SK-N-SH (cell line): ENCODE data around the gene C16orf95. TPM values are rescaled to one million over a fixed set of nuclear protein-coding genes. Genes with fewer than 3 reads are reported as not detected.
A peak's percentile ranks its signal among the peaks of the same experiment; 100 is the strongest.

Experiments
- CTCF ChIA-PET: fragments of 300-600, 350-600 bp; formaldehyde crosslinking; extraction: SDS; loops from one replicate; lab custom pipeline; 2021; lab: Yijun Ruan, JAX
- POLR2A ChIA-PET: fragments of 350-600 bp; sonication (Branson Sonifier 250); formaldehyde crosslinking; extraction: SDS; loops from one replicate; lab custom pipeline; 2020; ENCODE audit warnings: antibody characterized with exemption, inconsistent platforms; lab: Yijun Ruan, JAX
- DNase-seq: peaks from one replicate; pipeline ENCODE4 v3.0.0; 2012
- H2AFZ ChIP-seq: fragments of 200-600 bp; sonication (generic); 2 replicates; pipeline ENCODE4 v1.8.1; 2016; ENCODE audit warnings: antibody characterized with exemption, mild to moderate bottlenecking, low read depth
- H3F3A ChIP-seq: fragments of 200-600 bp; sonication (generic); replicated peaks from 2 replicates; pipeline ENCODE3; 2016; ENCODE audit warnings: antibody characterized with exemption, mild to moderate bottlenecking; ENCODE audit not compliant: insufficient read depth
- H3K27ac ChIP-seq, 2 experiments: fragments of 200-500 bp in 1 of 2; fragments of 200-600 bp in 1 of 2; sonication (Bioruptor generic) in 1 of 2; sonication (generic), shearing (Covaris generic) in 1 of 2; 2 replicates each; pipeline versions ENCODE4 v1.5.1 to v1.6.1; 2014 to 2016; ENCODE audit warnings: low read depth in 2 of 2, inconsistent platforms in 1 of 2, low read length in 1 of 2, mild to moderate bottlenecking in 1 of 2, mixed read lengths in 1 of 2
- H3K27me3 ChIP-seq: fragments of 200-600 bp; sonication (generic), shearing (Covaris generic); 2 replicates; pipeline ENCODE4 v1.6.1; 2016; ENCODE audit warnings: mixed run types; ENCODE audit not compliant: insufficient read depth
- H3K36me3 ChIP-seq, 2 experiments: fragments of 200-500 bp in 1 of 2; fragments of 200-600 bp in 1 of 2; sonication (Bioruptor generic) in 1 of 2; sonication (generic) in 1 of 2; replicated peaks in 1 of 2; 2 replicates each; pipeline versions ENCODE3 to v1.5.1; 2014 to 2016; ENCODE audit warnings: low read length in 1 of 2, mild to moderate bottlenecking in 1 of 2; ENCODE audit not compliant: insufficient read depth in 2 of 2, control insufficient read depth in 1 of 2
- H3K4me1 ChIP-seq, 2 experiments: fragments of 200-500 bp in 1 of 2; fragments of 200-600 bp in 1 of 2; sonication (Bioruptor generic) in 1 of 2; sonication (generic), shearing (Covaris generic) in 1 of 2; 2 replicates each; pipeline versions ENCODE4 v1.5.1 to v1.6.1; 2014 to 2016; ENCODE audit warnings: low read depth in 1 of 2, low read length in 1 of 2, mixed run types in 1 of 2; ENCODE audit not compliant: insufficient read depth in 2 of 2, control insufficient read depth in 1 of 2
- H3K4me2 ChIP-seq: fragments of 200-600 bp; sonication (generic), shearing (Covaris generic); 2 replicates; pipeline ENCODE4 v1.6.1; 2017; ENCODE audit warnings: mixed run types
- H3K4me3 ChIP-seq, 2 experiments: fragments of 200-500 bp in 1 of 2; fragments of 200-600 bp in 1 of 2; sonication (Bioruptor generic) in 1 of 2; sonication (generic), shearing (Covaris generic) in 1 of 2; 2 replicates each; pipeline versions ENCODE4 v1.5.1 to v1.8.1; 2014 to 2016; ENCODE audit warnings: low read depth in 2 of 2, inconsistent platforms in 1 of 2, low read length in 1 of 2, mild to moderate bottlenecking in 1 of 2, mixed read lengths in 1 of 2, moderate library complexity in 1 of 2
- H3K79me2 ChIP-seq: fragments of 200-600 bp; sonication (generic); 2 replicates; pipeline ENCODE4 v1.8.1; 2017; ENCODE audit warnings: mild to moderate bottlenecking; ENCODE audit not compliant: insufficient read depth
- H3K9ac ChIP-seq: fragments of 200-600 bp; sonication (generic); 2 replicates; pipeline ENCODE4 v1.6.1; 2017; ENCODE audit warnings: mixed run types
- H3K9me2 ChIP-seq: fragments of 200-600 bp; sonication (generic); 2 replicates; pipeline ENCODE4 v1.6.1; 2017; ENCODE audit warnings: mixed run types
- H3K9me3 ChIP-seq: fragments of 200-600 bp; sonication (generic); 2 replicates; pipeline ENCODE4 v1.6.1; 2017; ENCODE audit warnings: mixed run types, mild to moderate bottlenecking, moderate library complexity
- H4K20me1 ChIP-seq: fragments of 200-600 bp; sonication (generic); 2 replicates; pipeline ENCODE4 v1.6.1; 2017; ENCODE audit warnings: mild to moderate bottlenecking, mixed run types; ENCODE audit not compliant: insufficient read depth
- EP300 ChIP-seq, 2 experiments: IDR thresholded peaks; 2 replicates each; pipeline versions ENCODE4 v1.4.0 to v1.6.1; 2012; ENCODE audit warnings: borderline replicate concordance in 1 of 2, low read depth in 1 of 2, low read length in 1 of 2
- FOSL2 ChIP-seq: IDR thresholded peaks from 2 replicates; pipeline ENCODE4 v1.4.0; 2012; ENCODE audit warnings: low read depth, mild to moderate bottlenecking, moderate library complexity, borderline replicate concordance
- FOXJ3 ChIP-seq: sonication (generic); formaldehyde crosslinking; IDR thresholded peaks from 2 replicates; pipeline ENCODE4 v1.5.1; 2020; ENCODE audit warnings: mild to moderate bottlenecking, missing genetic modification reagents
- NFIC ChIP-seq: IDR thresholded peaks from 2 replicates; pipeline ENCODE4 v1.4.0; 2012; ENCODE audit warnings: borderline replicate concordance
- NRF1 ChIP-seq: IDR thresholded peaks from 2 replicates; pipeline ENCODE4 v1.6.1; 2012; ENCODE audit warnings: low read depth, mild to moderate bottlenecking, low read length
- RCOR1 ChIP-seq: fragments of 150-350 bp; IDR thresholded peaks from 2 replicates; pipeline ENCODE4 v1.6.1; 2017; ENCODE audit warnings: antibody characterized with exemption, low read length
- TCF12 ChIP-seq: IDR thresholded peaks from 2 replicates; pipeline ENCODE4 v1.4.0; 2012
- WGBS: methylation state at CpG from one replicate; pipeline ENCODE4 v1.1.6; 2017; ENCODE audit warnings: low lambda C conversion rate; 5-methylcytosine and 5-hydroxymethylcytosine counted together
- polyA plus RNA-seq, 3 experiments: library from polyadenylated mRNA; depleted of rRNA; stranded (reverse); fragments of >200 nt; gene quantifications; 2 replicates each; pipeline ENCODE4 v1.2.3, GENCODE V29; 2012
- TF ChIP-seq, protein P1 (sequence below): IDR thresholded peaks from 2 replicates; pipeline ENCODE4 v1.6.1; 2012; ENCODE audit warnings: mild to moderate bottlenecking, low read depth, low read length, moderate library complexity

Gene C16orf95
- polyA plus RNA-seq, 1 of the 3 experiments (the other 2 are of a cell fraction): 5.0 TPM

DNA sequence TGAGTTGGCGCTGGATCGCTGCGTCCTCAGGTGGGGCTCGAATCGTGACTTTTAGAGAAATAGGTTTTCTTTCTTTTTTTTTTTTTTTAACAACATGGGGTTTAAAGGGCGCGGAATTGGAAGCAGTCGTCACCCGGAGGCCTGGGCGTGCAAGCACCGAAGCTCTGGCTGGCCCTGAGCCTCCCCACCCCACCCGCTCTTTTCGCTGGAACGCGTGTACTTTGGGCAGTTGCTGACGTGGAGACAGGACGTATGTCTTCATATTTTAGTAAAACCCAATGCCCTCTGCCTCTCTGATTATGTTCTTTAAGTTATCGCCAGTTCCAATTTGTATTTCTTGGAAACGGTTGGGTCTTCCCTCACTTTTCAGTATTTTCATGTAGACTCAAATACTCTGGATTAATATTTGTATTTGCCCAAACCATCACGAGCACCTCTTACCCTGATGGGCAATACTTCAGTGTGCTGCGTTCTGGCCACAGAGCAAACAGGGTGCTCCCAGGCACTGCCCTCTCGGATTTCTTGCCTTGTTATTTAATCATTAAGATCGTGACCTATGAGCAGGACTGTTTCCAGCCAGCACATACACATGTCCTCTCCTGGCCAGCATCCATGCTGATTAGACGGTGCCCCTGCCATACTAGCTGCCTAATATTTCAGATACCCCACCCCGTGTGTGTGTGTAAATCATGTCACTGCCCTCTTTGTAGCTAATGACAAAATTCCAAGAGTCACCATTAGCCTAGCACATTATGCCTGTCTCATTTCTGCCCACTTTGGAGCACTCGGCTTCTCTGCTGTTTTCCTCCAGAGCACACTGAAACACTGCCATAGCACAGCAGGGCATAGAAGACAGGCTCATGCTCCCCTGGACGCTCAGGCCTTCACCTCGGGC lies 805 bp upstream of the C16orf95 start:
- Histone ChIP-seq H3K9ac (peak overlapping the region; percentile 98), H3K9me2 (no peaks in the 10 kb centered on the region), H3K27me3 (no peaks in the 10 kb centered on the region), H4K20me1 (no peaks in the 10 kb centered on the region), H3K79me2 (peaks cover 18% of the 10 kb centered on the region), H3K4me1 (peaks cover 0 to 7% of the 10 kb centered on the region in 2 experiments; a peak in 2 of 4 replicates), H3K9me3 (no peaks in the 10 kb centered on the region), H3F3A (peaks cover 13% of the 10 kb centered on the region), H3K4me3 (peak overlapping the region; percentile 90 to 93), H3K4me2 (peak overlapping the region; percentile 85), H3K36me3 (peaks cover 0 to 5% of the 10 kb centered on the region in 2 experiments), H3K27ac (peak overlapping the region; percentile 66 to 77), H2AFZ (peak overlapping the region; percentile 86; the same call in 1 of the 2 replicates)
- DNase-seq: peak; percentile 75
- POLR2A ChIA-PET: interaction anchor here (0.9 to 1.7 kb wide), 4 partner anchors 33 to 70 kb away, joined by 4 to 15 read pairs (median 5); partner anchors contain the start of gene FBXO31
- CTCF ChIA-PET: interaction anchor here (0.6 to 1.8 kb wide), 10 partner anchors 14 to 318 kb away, joined by 3 to 5 read pairs (median 4); no protein-coding TSS in a partner anchor
- WGBS: 6% methylated on average over 28 of the region's 28 CpGs
- TF ChIP-seq RCOR1 (no peak), TCF12 (no peak), FOXJ3 (no peak), EP300 (IDR thresholded peaks at IDR 0.05; ENCODE audit: borderline replicate concordance in 1 of 2, low read depth in 1 of 2, low read length in 1 of 2) (no peak), FOSL2 (no peak), NRF1 (no peak), NFIC (no peak)

DNA sequence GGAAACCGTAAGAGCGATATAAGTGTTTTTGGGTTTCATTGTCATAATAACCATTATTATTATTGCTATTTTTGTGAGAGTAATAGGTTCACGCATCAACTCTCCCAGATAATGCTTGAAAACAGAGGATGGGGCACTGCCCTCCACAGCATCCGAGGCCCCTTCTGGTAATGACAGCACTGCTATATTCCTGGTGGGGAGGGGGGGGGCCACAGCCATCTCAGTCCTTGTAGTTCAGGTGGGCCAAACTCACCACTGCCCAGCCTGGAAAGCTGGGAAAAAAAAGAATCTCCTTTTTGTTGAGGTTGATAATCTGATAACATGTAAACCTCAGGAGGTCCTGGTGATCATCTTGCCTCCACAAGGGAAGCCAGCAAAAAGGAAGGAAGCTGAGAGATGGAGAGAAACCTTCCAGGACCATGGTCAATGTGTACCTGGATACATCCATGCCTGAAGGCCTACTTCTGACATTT lies 706 bp downstream of the C16orf95 start:
- 95% methylated on average over 4 of the region's 4 CpGs for WGBS
- Histone ChIP-seq H3K36me3 (peaks cover 0 to 5% of the 10 kb centered on the region in 2 experiments), H3K79me2 (peaks cover 18% of the 10 kb centered on the region), H4K20me1 (no peaks in the 10 kb centered on the region), H3K27me3 (no peaks in the 10 kb centered on the region), H3K9ac (no peak overlapping the region; the same call in 1 of the 2 replicates), H3F3A (peaks cover 13% of the 10 kb centered on the region), H3K4me1 (peaks cover 0 to 7% of the 10 kb centered on the region in 2 experiments; a peak in 2 of 4 replicates), H3K4me2 (peak overlapping the region; percentile 85), H3K27ac (peak overlapping the region in 1 of 2 experiments; percentile 85; a peak in 3 of 4 replicates), H3K9me3 (no peaks in the 10 kb centered on the region), H3K9me2 (no peaks in the 10 kb centered on the region), H3K4me3 (peak overlapping the region; percentile 90 to 93), H2AFZ (peak overlapping the region; percentile 86; the same call in 1 of the 2 replicates)
- TF ChIP-seq RCOR1 (peak; percentile 45; the same call in 1 of the 2 replicates), NRF1 (no peak)
- TF ChIP-seq, protein P1, sequence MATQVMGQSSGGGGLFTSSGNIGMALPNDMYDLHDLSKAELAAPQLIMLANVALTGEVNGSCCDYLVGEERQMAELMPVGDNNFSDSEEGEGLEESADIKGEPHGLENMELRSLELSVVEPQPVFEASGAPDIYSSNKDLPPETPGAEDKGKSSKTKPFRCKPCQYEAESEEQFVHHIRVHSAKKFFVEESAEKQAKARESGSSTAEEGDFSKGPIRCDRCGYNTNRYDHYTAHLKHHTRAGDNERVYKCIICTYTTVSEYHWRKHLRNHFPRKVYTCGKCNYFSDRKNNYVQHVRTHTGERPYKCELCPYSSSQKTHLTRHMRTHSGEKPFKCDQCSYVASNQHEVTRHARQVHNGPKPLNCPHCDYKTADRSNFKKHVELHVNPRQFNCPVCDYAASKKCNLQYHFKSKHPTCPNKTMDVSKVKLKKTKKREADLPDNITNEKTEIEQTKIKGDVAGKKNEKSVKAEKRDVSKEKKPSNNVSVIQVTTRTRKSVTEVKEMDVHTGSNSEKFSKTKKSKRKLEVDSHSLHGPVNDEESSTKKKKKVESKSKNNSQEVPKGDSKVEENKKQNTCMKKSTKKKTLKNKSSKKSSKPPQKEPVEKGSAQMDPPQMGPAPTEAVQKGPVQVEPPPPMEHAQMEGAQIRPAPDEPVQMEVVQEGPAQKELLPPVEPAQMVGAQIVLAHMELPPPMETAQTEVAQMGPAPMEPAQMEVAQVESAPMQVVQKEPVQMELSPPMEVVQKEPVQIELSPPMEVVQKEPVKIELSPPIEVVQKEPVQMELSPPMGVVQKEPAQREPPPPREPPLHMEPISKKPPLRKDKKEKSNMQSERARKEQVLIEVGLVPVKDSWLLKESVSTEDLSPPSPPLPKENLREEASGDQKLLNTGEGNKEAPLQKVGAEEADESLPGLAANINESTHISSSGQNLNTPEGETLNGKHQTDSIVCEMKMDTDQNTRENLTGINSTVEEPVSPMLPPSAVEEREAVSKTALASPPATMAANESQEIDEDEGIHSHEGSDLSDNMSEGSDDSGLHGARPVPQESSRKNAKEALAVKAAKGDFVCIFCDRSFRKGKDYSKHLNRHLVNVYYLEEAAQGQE: no peak
- POLR2A ChIA-PET: interaction anchor here (1.0 to 1.6 kb wide), 2 partner anchors 67 to 77 kb away, joined by 3 to 15 read pairs; partner anchors contain the start of gene FBXO31
- CTCF ChIA-PET: interaction anchor here (0.7 to 1.5 kb wide), 5 partner anchors 10 to 67 kb away, joined by 3 to 6 read pairs (median 3); partner anchors contain the start of gene FBXO31
- DNase-seq: no peak
